Osteocyte (in vitro differentiated cells): ENCODE results near the gene FANCC. TPM values are rescaled to one million over a fixed set of nuclear protein-coding genes. Genes with fewer than 3 reads are reported as not detected.
"Not testable (repeated sequence)": the region's sequence is repeated elsewhere in the genome, so short reads cannot be mapped to it uniquely, and the experiment has no call there.

ENCODE experiments used
- DNase-seq: peaks from one replicate; pipeline ENCODE4 v3.0.0; 2021; ENCODE audit warnings: mixed read lengths; ENCODE audit not compliant: unreplicated experiment; ENCODE audit errors: extremely low spot score
- H3K27ac Mint-ChIP-seq: one replicate; pipeline ENCODE4 v1.8.0; 2021; ENCODE audit warnings: mild to moderate bottlenecking, mixed read lengths; ENCODE audit not compliant: unreplicated experiment
- H3K27me3 Mint-ChIP-seq: one replicate; pipeline ENCODE4 v1.8.0; 2021; ENCODE audit warnings: mixed read lengths; ENCODE audit not compliant: unreplicated experiment
- H3K36me3 Mint-ChIP-seq: one replicate; pipeline ENCODE4 v1.8.0; 2021; ENCODE audit warnings: mixed read lengths; ENCODE audit not compliant: unreplicated experiment
- H3K4me1 Mint-ChIP-seq: one replicate; pipeline ENCODE4 v1.8.0; 2021; ENCODE audit warnings: mixed read lengths; ENCODE audit not compliant: unreplicated experiment
- H3K4me3 Mint-ChIP-seq: one replicate; pipeline ENCODE4 v1.8.0; 2021; ENCODE audit warnings: mild to moderate bottlenecking, moderate library complexity, mixed read lengths; ENCODE audit not compliant: unreplicated experiment
- H3K9me3 Mint-ChIP-seq: one replicate; pipeline ENCODE4 v1.8.0; 2021; ENCODE audit warnings: mixed read lengths; ENCODE audit not compliant: unreplicated experiment
- total RNA-seq: library from RNA; stranded (reverse); gene quantifications from 2 replicates; pipeline ENCODE4 v1.2.1, GENCODE V29; 2021
- TF ChIP-seq, protein P1 (sequence below): fragments of 200-600 bp; sonication (generic); IDR thresholded peaks from 2 replicates; pipeline ENCODE4 v1.5.0; 2021; ENCODE audit warnings: antibody characterized with exemption, mild to moderate bottlenecking, moderate library complexity

The FANCC gene
- total RNA-seq, 1 donor from 2014 or later, result 12.3 TPM

DNA sequence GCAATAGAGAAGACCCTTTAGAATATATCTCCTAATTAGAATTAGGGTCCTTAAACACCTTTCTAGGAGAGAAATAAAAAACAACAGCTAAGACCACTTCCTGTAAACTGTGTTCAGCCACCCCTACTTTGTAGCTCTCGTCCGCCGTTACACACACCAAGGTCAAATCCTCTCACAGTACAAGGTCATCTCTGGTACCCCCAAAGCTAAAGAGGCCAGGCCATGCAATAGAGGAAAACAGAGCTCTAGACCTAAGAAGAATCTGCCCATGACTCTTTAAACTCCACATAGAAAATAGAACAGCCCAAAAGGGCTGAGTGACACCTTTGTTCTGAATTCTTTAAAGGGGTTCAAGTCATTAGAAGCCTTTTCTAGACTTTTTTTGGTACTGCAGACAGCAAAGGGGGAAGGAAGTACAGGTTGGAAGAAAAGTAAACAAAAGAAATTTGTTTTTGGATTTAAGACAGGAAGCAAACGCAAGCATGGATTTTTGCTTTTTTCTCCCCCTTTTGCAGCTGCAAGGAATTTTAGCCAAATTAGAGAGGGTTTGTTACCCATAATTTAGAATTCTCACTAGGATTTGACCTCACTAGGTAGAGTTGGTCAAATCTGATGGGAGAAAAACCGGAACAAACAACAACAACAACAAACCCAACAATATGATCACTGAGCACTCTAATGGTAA, 13.4 kb upstream of the FANCC start:
- H3K27ac Mint-ChIP-seq, result no peak overlapping the region
- H3K36me3 Mint-ChIP-seq, result no peaks in the 10 kb centered on the region
- no peak overlapping the region for H3K4me3 Mint-ChIP-seq
- H3K4me1 Mint-ChIP-seq, result peaks cover 3% of the 10 kb centered on the region
- H3K27me3 Mint-ChIP-seq, result peaks cover 2% of the 10 kb centered on the region
- peaks cover 7% of the 10 kb centered on the region for H3K9me3 Mint-ChIP-seq
- DNase-seq, result no peak
- TF ChIP-seq, protein P1, sequence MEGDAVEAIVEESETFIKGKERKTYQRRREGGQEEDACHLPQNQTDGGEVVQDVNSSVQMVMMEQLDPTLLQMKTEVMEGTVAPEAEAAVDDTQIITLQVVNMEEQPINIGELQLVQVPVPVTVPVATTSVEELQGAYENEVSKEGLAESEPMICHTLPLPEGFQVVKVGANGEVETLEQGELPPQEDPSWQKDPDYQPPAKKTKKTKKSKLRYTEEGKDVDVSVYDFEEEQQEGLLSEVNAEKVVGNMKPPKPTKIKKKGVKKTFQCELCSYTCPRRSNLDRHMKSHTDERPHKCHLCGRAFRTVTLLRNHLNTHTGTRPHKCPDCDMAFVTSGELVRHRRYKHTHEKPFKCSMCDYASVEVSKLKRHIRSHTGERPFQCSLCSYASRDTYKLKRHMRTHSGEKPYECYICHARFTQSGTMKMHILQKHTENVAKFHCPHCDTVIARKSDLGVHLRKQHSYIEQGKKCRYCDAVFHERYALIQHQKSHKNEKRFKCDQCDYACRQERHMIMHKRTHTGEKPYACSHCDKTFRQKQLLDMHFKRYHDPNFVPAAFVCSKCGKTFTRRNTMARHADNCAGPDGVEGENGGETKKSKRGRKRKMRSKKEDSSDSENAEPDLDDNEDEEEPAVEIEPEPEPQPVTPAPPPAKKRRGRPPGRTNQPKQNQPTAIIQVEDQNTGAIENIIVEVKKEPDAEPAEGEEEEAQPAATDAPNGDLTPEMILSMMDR, result no peak

DNA sequence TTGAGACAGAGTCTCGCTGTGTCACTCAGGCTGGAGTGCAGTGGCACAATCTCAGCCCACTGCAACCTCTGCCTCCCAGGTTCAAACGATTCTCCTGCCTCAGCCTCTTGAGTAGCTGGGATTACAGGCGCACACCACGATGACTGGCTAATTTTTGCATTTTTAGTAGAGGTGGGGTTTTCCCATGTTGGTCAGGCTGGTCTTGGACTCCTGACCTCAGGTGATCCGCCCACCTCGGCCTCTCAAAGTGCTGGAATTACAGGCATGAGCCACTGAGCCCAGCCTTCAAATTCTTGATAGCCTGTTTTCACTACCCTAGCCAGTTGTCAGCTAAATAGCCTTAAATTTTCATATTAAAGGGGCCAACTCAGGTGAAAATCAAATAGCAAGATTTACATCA, 11.6 kb upstream of the FANCC start:
- H3K4me3 Mint-ChIP-seq, H3K27me3 Mint-ChIP-seq, H3K36me3 Mint-ChIP-seq, DNase-seq, H3K4me1 Mint-ChIP-seq, H3K27ac Mint-ChIP-seq: not testable (repeated sequence)
- peaks cover 11% of the 10 kb centered on the region for H3K9me3 Mint-ChIP-seq

DNA sequence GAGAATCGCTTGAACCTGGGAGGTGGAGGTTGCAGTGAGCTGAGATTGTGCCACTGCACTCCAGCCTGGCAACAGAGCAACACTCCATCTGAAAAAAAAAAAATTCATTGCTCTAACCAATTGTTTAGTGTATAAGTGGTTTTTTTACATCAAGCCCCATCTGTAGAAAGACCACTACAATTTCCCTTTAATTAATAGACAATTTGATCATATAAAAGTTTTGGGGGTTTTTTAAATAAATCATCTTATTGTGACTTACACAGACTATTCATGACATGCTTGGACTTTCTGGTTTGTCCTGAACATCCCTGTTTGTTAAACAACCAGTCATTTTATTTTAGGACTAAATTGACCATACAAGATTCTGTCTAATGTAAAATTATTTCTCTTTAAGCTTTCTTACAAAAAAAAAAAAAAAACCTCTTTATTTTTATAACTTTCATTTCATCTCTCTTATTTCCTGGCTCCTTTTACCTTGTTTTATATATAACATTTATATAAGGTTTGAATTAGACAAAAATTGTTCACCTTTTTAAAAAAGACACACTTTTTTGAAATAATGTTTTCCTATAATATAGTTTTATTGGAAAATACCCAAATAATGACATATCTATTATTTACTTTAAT, 9.8 kb upstream of the FANCC start:
- Mint-ChIP-seq H3K27ac (no peak overlapping the region), H3K27me3 (peaks cover 2% of the 10 kb centered on the region), H3K36me3 (no peaks in the 10 kb centered on the region), H3K4me3 (no peak overlapping the region), H3K4me1 (no peaks in the 10 kb centered on the region), H3K9me3 (peaks cover 11% of the 10 kb centered on the region)
- no peak for DNase-seq
- TF ChIP-seq, protein P1, result no peak

DNA sequence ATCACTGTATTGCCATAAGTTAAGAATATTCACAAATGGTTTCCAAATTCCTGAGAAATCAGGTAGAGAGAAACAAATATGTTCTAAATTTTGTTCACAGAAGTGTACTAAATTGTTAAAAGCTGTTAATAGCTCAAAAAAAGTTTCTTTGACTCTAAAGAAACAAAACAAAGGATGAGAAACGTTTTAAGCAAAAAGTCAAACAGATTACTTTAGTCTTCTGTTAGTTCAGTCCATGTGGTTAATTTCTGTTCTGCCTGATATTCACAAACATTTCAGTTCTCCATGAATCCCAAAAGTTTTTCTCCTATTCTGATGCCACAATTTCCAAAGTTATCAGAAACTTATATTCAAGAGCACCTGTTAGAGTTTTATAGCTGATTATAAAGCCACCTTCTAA, 7.7 kb upstream of the FANCC start:
- peaks cover 11% of the 10 kb centered on the region for H3K9me3 Mint-ChIP-seq
- TF ChIP-seq, protein P1, result no peak
- no peaks in the 10 kb centered on the region for H3K27me3 Mint-ChIP-seq
- H3K27ac Mint-ChIP-seq, result no peak overlapping the region
- no peaks in the 10 kb centered on the region for H3K36me3 Mint-ChIP-seq
- H3K4me1 Mint-ChIP-seq, result no peaks in the 10 kb centered on the region
- no peak overlapping the region for H3K4me3 Mint-ChIP-seq
- DNase-seq, result no peak

GRCh38 chr9:95317893-95318211, 343 bp upstream of the FANCC start:
- peaks cover 28% of the 10 kb centered on the region for H3K4me1 Mint-ChIP-seq
- H3K27ac Mint-ChIP-seq, result peak overlapping the region; percentile 98
- H3K27me3 Mint-ChIP-seq, result no peaks in the 10 kb centered on the region
- no peaks in the 10 kb centered on the region for H3K9me3 Mint-ChIP-seq
- peak overlapping the region; percentile 89 for H3K4me3 Mint-ChIP-seq
- TF ChIP-seq, protein P1, result no peak
- DNase-seq, result no peak
- no peaks in the 10 kb centered on the region for H3K36me3 Mint-ChIP-seq
